Astrocyte of the cerebellum (primary cell): Measurements from ENCODE around the gene CACNA2D1.
"Not testable (repeated sequence)": the region's sequence is repeated elsewhere in the genome, so short reads cannot be mapped to it uniquely, and the experiment has no call there.

Source experiments
- DNase-seq: peaks from one replicate; pipeline ENCODE4 v3.0.0-alpha.2; 2011; ENCODE audit warnings: low read depth
- H3K4me3 ChIP-seq: 2 replicates; pipeline ENCODE4 v1.5.1; 2011; ENCODE audit warnings: mild to moderate bottlenecking, low read depth, low read length, moderate library complexity
- in situ Hi-C: cut with HindIII; loops from 2 replicates; pipeline ENCODE4 v1.10.0; 2017; ENCODE audit warnings: low sequenced_read_pairs
- TF ChIP-seq, protein P1 (sequence below): IDR thresholded peaks from 2 replicates; pipeline ENCODE4 v1.5.1; 2012; ENCODE audit warnings: low read length, low read depth, moderate library complexity, mild to moderate bottlenecking; ENCODE audit errors: missing control alignments

CACNA2D1 gene

DNA sequence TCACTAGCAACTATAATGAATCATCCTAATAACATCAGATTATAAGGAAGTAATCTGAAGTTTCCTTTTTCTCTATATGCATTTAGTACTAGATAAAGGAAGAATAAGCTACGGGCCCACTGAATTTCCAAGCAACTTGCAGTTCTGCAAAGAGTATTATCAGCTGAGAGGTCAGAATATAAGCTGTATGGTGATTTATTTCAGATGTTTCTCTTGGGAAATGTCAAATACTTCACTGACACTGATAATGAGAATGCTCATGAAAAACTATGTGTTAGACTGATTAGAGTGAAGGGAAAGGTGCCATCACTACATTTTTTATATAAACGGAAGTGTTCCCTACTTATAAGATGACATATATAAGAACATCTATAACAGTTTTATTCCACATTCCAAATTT lies 422.5 kb downstream of the CACNA2D1 start:
- in situ Hi-C loops, result loop anchor here (25.0 kb wide), 1 partner anchor 509 kb away; no protein-coding TSS in a partner anchor
- TF ChIP-seq, protein P1, sequence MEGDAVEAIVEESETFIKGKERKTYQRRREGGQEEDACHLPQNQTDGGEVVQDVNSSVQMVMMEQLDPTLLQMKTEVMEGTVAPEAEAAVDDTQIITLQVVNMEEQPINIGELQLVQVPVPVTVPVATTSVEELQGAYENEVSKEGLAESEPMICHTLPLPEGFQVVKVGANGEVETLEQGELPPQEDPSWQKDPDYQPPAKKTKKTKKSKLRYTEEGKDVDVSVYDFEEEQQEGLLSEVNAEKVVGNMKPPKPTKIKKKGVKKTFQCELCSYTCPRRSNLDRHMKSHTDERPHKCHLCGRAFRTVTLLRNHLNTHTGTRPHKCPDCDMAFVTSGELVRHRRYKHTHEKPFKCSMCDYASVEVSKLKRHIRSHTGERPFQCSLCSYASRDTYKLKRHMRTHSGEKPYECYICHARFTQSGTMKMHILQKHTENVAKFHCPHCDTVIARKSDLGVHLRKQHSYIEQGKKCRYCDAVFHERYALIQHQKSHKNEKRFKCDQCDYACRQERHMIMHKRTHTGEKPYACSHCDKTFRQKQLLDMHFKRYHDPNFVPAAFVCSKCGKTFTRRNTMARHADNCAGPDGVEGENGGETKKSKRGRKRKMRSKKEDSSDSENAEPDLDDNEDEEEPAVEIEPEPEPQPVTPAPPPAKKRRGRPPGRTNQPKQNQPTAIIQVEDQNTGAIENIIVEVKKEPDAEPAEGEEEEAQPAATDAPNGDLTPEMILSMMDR, result no peak
- H3K4me3 ChIP-seq, result no peak overlapping the region
- DNase-seq, result no peak

GRCh38 chr7:82019551-82020475 lies 423.8 kb downstream of the CACNA2D1 start:
- in situ Hi-C loops, result loop anchor here (25.0 kb wide), 1 partner anchor 508 kb away; no protein-coding TSS in a partner anchor
- DNase-seq, result no peak
- TF ChIP-seq, protein P1, result no peak

DNA sequence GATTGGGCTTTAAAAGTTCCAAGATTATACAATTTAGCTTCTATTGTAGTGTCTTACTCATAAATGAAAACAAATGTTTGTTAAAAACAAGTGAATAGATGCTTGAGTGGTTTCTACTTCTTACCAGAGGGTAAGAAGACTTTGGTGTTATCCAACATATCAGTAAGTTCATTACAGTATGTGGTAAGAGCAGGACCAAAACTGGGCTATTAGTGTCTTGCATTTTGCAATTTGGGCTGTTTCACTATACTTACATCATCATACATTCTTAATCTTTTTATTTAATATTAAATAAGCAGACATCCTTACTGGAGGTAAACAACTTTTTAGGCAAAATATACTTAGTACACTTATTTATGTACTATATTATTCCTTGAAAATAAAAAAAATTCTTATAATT lies 425.4 kb downstream of the CACNA2D1 start:
- TF ChIP-seq, protein P1, result no peak
- in situ Hi-C loops, result loop anchor here (25.0 kb wide), 1 partner anchor 506 kb away; no protein-coding TSS in a partner anchor
- no peak for DNase-seq
- no peak overlapping the region for H3K4me3 ChIP-seq

More at GRCh38 chr7:82019551-82020475, 423.8 kb downstream of the CACNA2D1 start:
- no peak overlapping the region for H3K4me3 ChIP-seq

GRCh38 chr7:82017334-82017943 lies 426.1 kb downstream of the CACNA2D1 start:
- TF ChIP-seq, protein P1, result peak; percentile 44
- DNase-seq, result no peak
- in situ Hi-C loops, result loop anchor here (25.0 kb wide), 1 partner anchor 505 kb away; no protein-coding TSS in a partner anchor
- no peak overlapping the region for H3K4me3 ChIP-seq

GRCh38 chr7:82015751-82016150 lies 427.8 kb downstream of the CACNA2D1 start:
- no peak overlapping the region for H3K4me3 ChIP-seq
- no peak for DNase-seq
- in situ Hi-C loops, result loop anchor here (25.0 kb wide), 1 partner anchor 503 kb away; no protein-coding TSS in a partner anchor
- TF ChIP-seq, protein P1, result no peak

- H3K4me3 ChIP-seq, DNase-seq: not testable (repeated sequence)
- in situ Hi-C loops, result loop anchor here (25.0 kb wide), 1 partner anchor 502 kb away; no protein-coding TSS in a partner anchor
Observed at GRCh38 chr7:82014574-82014973, 429.0 kb downstream of the CACNA2D1 start.

GRCh38 chr7:82012453-82012852 lies 431.1 kb downstream of the CACNA2D1 start:
- TF ChIP-seq, protein P1, result no peak
- H3K4me3 ChIP-seq, result no peak overlapping the region
- in situ Hi-C loops, result loop anchor here (25.0 kb wide), 1 partner anchor 500 kb away; no protein-coding TSS in a partner anchor
- DNase-seq, result no peak
